Mesenteric fat pad (tissue), 1 donor: ENCODE data around the gene FFAR4. TPM values are rescaled to one million over a fixed set of nuclear protein-coding genes. Genes with fewer than 3 reads are reported as not detected.
"Not testable (repeated sequence)": the region's sequence is repeated elsewhere in the genome, so short reads cannot be mapped to it uniquely, and the experiment has no call there.

ENCODE experiments used
- DNase-seq: peaks from one replicate; pipeline ENCODE4 v3.0.0-alpha.2; 2020; ENCODE audit warnings: low spot score
- long read RNA-seq: library from polyadenylated mRNA; unstranded; transcript quantifications from one replicate; pipeline ENCODE4 v2.0.0, GENCODE V29; 2020
- total RNA-seq: library from RNA; stranded (reverse); fragmentation: NEBNext Ultra II Directional; extraction: Animal tissue kit (Norgen Biotek cat#: 25700); gene quantifications from one replicate; pipeline ENCODE4 v1.2.1, GENCODE V29; 2021
- donor health status: DM: yes; HTN: yes; CAD: no.

FFAR4 gene
- 2.3 TPM for total RNA-seq
- long read RNA-seq, transcript FFAR4-201 (3 exons, 3,605 nt), result major isoform, 10 of 13 reads
- long read RNA-seq, partial matches to known transcripts, result 0 of 13 reads
- long read RNA-seq, other reads (novel, unspliced or antisense), result 3 of 13 reads

DNA sequence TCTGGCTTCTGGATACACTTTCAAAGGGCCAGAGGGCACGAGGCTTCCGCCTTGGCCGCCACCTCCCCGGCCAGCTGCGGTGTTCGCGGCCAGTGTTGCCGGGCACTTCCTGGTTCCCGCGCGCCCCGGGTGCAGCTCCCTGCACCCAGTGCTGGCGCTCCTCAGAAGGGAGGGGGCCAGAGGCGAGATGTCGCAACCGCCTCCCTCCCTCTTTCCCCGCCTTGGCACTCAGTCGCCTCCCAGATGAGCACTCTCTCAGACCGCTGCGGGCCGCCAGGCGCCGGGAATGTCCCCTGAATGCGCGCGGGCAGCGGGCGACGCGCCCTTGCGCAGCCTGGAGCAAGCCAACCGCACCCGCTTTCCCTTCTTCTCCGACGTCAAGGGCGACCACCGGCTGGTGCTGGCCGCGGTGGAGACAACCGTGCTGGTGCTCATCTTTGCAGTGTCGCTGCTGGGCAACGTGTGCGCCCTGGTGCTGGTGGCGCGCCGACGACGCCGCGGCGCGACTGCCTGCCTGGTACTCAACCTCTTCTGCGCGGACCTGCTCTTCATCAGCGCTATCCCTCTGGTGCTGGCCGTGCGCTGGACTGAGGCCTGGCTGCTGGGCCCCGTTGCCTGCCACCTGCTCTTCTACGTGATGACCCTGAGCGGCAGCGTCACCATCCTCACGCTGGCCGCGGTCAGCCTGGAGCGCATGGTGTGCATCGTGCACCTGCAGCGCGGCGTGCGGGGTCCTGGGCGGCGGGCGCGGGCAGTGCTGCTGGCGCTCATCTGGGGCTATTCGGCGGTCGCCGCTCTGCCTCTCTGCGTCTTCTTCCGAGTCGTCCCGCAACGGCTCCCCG, at the start of gene FFAR4:
TSS of gene FFAR4 (plus strand) at position 231 of the 842 bp plus-strand sequence. CDS start at position 287, 56 bp downstream.
- no peak for DNase-seq

DNA sequence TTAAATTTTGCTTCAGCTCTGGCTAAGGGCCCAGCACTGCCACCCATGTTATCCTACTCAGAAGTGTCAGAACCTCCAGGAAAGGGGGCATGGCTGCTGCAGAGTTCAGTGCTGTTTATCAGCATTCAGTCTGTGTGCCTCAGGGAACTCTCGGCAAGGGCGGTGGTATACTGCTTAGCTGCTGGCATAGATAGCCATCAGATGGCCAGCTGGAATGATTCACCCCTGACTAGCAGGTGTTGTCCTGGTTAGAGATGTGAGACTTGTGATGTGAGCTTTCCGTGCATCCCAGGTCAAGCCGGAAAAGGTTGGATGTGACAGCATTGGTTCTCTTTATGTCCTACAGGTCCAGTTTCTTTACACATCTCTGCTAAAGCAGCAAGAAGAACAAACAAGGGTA, 47.9 kb upstream of the FFAR4 start:
- no peak for DNase-seq

DNA sequence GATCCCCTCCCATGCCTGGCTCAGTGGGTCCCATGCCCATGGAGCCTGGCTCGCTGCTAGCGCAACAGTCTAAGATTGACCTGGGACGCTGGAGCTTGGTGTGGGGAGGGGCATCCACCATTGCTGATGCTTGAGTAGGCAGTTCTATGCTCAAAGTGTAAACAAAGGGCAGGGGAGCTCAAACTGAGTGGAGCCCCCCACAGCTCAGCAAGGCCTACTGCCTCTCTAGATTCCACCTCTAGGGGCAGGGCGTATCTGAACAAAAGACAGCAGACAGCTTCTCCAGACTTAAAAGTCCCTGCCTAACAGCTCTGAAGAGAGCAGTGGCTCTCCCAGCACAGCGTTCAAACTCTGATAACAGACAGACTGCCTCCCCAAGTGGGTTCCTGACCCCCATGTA, 31.2 kb upstream of the FFAR4 start:
- no peak for DNase-seq

DNA sequence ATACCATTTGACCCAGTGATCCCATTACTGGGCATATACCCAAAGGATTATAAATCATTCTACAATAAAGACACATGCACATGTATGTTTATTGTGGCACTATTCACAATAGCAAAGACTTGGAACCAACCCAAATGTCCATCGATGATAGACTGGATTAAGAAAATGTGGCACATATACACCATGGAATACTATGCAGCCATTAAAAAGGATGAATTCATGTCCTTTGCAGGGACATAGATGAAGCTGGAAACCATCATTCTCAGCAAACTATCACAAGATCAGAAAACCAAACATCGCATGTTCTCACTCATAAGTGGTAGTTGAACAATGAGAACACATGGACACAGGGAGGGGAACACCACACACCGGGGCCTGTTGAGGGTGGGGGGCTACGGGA, 25.6 kb upstream of the FFAR4 start:
- not testable (repeated sequence) for DNase-seq

DNA sequence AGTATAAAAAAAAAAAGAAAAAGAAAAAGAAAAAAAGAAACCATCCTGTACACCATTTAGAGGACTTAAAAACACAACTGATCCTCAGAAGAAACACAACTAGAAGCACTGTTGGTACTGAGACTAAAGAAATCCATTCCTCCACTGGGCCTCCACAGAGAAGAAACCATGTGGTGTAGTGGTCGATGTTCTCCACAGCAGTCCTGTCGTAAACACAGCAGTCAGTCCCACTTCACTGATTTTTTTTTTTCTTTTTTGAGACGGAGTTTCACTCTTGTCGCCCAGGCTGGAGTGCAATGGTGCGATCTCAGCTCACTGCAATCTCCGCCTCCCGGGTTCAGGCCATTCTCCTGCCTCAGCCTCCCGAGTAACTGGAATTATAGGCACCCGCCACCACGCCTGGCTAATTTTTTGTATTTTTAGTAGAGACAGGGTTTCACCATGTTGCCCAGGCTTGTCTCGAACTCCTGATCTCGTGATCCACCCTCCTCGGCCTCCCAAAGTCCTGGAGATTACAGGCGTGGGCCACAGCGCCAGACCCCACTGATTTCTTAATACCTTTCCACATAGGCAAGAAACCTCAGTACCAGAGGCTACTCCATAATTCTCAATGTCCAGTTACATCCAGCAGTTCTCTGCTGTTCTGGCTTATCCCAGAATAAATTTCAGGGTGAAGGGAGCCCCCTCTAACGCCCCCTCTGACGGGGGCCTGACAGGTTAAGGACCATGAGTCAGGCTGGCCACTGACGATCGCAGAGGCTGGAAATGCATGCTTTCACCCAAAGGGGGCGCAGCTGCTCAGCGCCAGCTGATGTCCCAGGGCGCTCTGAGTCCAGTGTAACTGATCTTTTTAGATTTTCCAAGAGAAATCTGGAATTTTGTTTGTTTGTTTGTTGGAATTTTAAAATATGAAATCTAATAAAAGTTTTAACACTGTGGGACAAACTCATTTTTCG, 24.8 kb upstream of the FFAR4 start:
- DNase-seq, result no peak

DNA sequence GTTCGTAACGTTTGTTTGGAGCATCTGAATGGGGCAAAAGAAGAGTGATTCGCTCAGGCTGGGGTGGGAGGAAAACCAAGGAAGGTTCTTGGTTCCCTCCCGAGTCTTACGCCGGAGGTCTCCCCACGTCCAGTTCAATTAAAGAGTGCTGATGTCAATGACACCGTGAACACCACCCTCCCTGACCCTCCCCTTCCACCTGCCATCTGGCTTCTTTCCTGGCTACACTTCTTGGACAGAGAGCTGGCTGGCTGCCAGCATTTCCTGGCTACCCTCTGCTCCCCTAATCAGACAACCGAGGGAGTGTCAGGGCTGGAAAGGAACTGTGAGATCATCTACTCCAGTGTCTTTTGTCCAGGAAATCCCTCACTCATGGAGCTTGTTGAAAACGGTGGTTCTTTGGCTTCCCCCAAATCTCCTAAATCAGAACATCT, 24.1 kb upstream of the FFAR4 start:
- no peak for DNase-seq

DNA sequence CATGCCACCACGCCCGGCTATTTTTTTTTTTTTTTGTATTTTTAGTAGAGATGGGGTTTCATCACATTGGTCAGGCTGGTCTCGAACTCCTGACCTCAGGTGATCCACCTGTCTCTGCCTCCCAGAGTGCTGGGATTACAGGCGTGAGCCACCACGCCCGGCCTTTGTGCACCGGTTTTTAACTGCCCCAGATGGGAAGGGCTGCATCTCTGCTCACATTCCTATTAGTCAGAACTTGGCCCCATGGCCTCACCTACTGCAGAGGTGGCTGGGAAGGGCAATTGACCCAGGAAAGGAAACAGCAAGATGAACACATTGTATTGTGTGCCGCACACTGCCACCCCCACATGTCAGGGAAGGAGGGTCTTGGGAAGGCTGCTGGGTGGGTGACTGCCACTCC, 19.5 kb upstream of the FFAR4 start:
- not testable (repeated sequence) for DNase-seq

DNA sequence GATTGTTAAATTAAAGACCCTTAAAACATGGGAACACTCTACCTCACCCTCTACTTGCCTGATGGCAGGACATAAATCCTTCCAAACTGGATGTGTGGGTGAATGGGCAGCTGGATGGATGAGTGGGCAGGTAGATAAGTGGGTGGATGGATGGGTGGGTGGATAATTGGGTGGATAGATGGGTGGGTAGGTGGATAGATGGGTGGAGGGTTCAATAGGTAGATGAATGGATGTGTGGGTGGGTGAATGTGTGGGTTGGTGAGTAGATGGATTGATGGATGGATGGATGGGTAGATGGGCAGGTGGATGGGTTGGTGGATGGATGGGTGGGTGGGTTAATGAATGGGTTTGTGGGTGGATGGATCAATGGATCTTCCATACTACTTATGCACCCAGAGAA, 18.9 kb upstream of the FFAR4 start:
- no peak for DNase-seq

DNA sequence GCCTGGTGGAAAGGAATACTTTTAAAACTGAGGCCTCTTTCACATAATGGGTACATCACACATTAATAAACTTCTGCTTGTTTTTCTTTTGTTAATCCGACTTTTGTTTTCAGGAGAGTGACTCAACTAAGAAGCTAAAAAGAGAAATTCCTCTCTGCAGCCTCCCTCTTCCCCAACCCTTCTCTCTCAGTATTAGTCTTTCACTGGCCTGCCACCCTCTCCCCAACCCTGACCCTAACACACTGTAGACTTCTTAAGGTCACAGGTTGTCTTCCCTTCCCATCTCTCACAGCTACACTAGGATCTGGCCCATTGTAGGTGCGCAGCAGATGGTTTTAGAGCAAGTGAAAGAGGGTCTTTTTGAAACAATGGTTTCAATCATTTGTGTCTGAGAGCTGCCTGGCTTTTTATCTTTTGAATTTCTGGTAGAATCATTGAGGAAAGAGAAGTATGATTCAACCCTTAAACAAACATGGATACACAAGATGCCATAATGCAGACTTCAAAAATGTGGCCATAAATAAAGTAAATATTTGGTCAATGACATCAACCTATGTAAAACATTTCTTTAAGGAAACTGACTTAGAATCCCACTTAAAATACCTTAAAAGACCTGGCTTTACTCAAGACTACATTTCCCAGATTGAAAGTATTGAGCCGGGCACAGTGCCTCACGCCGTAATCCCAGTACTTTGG, 17.9 kb upstream of the FFAR4 start:
- no peak for DNase-seq

DNA sequence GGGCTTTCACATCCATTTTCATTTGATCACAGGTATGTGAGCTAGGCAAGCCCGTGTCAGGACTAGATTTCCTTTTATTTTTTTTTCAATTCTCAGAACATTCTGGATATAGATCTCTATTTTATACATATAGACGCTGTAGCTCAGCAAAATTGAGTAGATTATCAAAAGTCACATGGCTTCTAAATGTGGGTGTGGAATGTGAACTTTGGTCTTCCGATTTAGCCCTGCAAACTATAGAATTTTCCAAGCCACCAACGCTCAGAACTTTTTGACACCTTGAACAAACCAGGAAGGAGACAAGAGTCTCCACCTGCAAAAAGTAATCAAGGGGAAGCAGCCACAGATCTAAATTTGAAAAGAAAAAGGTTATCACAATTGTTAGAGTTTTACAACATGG, 15.9 kb upstream of the FFAR4 start:
- DNase-seq, result no peak

DNA sequence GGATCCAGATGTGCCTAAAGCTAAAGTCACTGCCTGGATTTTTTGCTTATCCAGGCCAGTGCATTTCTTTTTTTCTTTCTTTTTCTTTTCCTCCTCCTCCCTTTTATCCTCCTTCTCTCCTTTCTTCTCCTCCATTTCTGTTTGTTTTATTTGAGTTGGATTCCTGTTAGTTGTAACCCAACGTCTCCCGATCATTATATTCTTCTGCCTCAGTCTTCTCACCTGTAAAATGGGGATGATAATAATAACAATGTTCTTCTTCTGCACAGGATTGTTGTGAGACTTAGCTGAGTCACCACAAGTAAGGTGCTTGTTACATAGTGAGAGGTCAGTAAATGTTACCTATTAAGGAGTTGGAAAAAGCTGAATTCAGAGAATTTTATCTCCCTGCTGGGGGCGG, 13.7 kb upstream of the FFAR4 start:
- DNase-seq, result no peak

DNA sequence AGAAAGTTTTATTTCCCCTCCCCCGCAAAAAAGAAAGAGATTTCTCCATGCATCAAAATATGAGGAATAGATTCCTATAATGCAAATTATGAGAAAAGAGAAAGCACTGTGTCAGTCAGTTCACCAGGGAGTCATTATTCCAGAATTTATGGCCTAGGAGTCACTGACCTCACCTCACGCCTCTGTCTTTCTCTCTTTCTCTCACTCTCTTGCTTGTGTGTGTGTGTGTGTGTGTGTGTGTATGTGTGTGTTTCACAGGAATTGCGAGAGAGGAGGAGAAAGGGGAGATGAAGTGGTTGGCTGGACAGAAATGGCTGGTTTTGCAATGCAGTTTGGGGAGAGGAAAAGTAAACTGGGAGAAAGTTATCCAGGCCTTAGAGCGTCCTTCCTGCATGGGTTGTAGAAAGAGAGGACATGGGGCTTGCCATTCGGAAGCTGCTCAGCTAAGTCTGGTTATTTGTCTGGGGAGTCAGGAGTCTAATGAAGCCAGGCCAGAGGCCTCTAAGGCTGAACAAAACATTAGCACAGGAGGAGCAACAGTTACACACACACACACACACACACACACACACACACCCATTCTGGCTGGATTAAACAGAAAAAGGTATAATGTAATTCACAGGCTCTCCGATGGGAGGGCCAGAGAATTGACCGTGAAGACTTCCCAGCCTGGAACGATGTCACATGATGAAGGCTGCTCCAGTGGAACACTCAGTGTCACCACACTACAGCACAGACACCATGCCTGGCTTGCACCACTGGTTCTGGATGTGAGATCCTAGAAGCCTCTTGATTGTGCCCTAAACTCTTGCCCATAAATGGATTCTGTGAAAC, 12.8 kb upstream of the FFAR4 start:
- no peak for DNase-seq

DNA sequence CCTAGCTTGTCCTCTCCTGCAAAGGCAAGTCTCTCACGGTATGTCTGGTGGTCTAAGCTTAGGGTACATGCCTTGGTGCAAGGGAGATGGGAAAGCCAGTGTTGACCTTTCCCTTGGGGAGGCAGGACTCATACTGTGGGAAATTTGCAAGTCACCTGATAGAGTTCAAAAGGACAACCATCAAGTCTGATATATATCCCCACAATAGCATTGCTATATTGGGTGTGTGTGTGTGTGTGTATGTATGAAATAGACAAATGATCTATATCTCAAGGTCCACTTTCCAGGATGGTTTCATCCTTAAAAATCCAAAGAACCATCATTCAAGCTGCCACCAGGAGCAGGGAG, 12.2 kb upstream of the FFAR4 start:
- DNase-seq, result no peak

DNA sequence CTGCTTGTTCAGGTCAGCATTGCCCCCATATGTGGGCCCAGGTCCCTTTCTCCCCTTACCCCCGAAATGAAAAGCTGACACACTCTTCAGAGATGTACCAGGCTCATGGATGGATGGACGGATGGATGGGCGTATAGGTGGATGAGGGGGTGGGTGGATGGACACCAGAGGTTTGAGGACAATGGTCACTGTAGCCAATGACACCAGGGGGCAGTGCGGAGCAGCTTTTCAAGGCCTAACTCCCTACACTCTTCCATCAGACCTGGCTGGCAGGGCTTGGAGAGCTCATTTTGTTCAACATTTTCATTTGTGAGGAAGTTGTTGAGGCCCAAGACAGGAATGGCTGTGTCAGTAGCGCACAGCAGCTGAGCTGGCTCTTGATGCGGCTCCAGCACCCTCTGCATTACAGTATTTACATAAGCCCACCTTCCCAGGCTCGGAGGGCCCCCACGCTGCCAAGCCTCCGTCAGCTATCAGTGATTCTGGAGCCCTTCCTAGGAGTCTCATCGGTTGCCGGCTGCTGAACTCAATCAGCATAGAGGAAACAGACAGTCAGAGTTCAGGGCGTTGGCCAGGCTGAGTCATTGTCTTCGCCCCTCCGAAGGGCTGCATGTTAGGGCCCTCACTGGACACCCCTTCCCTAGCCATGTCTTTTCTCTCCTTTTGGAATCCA, 11.6 kb upstream of the FFAR4 start:
- DNase-seq, result no peak

DNA sequence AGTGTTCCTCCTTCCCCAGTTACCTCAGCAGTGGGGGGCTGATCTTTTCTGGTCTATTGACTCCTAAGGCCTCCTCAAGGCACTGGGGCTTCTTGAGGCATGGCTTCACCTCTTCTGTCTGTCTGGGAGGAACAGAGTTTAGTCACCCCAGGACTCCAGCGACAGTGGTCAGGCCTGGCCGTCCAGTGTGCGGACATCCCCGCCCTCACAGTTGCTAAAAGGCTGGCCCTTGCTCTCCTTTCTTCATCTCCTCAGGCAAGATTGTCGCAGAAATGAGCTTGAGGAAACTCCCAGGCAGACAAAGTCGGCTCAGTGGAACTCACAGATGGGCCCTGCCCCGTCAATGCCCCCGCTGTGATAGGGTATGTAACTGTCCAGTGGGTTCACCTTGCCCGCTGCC, 7.0 kb upstream of the FFAR4 start:
- no peak for DNase-seq

DNA sequence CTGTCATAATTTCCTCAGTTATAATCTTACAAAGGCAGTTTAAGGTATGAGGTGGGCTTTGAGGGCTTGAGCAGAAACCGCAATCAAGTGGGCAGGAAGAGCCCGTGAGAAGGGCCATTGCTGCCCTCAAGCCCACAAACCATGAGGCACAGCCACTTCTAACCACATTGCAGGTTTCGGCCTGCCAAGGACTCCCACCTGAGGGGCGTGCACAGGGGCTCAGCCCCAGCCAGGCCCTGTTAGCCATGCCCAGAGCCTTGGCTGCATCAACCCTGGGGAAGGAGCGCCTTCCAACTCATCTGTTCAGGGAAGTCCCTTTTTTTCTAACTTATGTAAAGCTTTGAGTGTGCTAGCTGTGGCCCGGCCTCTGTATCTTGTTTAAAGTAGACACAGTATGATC, 5.9 kb upstream of the FFAR4 start:
- DNase-seq, result no peak

DNA sequence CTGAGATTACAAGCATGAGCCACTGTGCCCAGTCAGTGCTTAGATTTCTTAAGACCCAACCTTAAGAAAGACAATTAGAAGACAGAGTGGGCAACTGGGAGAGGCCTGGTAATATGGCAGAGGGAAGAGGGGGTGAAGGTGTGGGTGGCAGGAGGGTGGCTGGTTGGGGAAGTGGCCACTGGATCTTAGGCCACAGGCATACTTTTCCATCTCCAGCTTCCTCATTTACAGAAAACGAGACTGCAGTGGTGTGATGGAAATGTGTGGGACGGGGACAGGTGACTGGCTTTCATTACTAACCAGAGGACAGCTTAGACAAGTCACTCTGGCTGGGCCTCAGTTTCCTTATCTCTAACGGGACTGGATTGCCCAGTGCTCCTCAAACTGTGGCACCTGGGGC, 1.0 kb upstream of the FFAR4 start:
- no peak for DNase-seq

DNA sequence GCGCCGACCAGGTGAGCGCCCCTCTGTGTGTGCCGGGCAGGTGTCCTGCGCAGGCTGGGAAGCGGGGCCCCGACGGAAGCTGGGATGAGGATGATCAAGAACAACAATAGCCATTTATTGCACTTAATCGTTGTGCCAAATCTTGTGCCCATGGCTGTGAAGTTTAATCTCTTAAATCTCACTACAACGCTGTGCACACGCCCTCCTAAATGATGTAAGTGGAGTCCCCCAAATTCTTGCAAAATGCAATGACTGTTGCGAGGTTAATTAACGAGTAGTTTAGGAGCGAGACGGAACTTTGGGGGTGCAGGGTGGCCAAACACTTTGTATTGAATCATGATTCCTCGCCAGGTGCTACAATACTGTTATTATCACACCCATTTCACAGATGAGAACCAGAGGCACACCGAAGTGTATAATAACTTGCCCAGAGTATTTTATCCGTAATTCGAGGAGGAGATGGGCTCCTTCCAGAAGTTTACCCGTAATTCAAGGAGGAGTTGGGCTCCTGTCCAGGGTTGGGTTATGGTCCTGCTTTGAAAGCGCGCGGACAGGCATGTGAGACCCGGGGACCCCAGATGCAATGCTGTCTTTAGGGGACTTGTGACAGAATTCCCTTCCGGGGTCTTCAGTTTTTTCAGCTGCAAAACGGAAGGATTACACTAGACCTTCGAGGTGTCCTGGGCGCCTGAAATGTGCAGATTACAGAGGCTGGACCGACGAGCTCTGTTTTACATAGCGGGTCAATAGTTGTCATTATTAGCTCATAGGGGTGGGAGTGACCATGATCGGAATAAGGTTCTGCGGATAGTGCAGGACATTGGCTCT, 1.0 kb downstream of the FFAR4 start:
- no peak for DNase-seq

DNA sequence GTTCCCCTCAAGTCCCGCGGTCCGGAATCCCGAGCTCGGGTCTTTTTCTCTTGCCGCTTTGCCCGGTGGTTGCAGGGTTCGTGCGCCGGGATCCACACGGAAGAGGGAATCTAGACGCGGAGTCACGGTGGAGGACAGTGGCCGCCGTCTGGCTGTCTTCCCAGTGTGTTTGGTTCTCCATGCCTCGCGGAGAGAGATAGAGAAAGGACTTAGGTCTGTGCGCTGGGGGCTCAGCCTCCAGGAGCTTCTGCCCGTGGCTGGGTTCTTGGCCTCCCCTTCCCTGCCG, 1.6 kb downstream of the FFAR4 start:
- no peak for DNase-seq
